CD8-positive, alpha-beta memory T cell (primary cell): Measurements from ENCODE around the gene CSE1L. TPM values are rescaled to one million over a fixed set of nuclear protein-coding genes. Genes with fewer than 3 reads are reported as not detected.
"Not testable (repeated sequence)": the region's sequence is repeated elsewhere in the genome, so short reads cannot be mapped to it uniquely, and the experiment has no call there.

ENCODE experiments used
- CTCF ChIA-PET: fragments of 350-600 bp; sonication (Branson Sonifier 250); formaldehyde crosslinking; loops from one replicate; lab custom pipeline; 2021; ENCODE audit warnings: antibody characterized with exemption; lab: Charles Lee
- POLR2A ChIA-PET: fragments of 350-600 bp; sonication (Branson Sonifier 250); formaldehyde crosslinking; loops from one replicate; lab custom pipeline; 2021; ENCODE audit warnings: antibody characterized with exemption; lab: Charles Lee
- DNase-seq, 5 donors: peaks; one replicate each; pipeline versions ENCODE4 v3.0.0 to v3.0.0-alpha.2; 2020 to 2022; ENCODE audit warnings: mixed read lengths in 1 of 5
- H3K27ac ChIP-seq: one replicate; pipeline ENCODE4 v1.7.0; 2013; ENCODE audit warnings: low read depth, mild to moderate bottlenecking, low read length, moderate library complexity
- H3K27me3 ChIP-seq: 2 replicates; pipeline ENCODE4 v1.7.0; 2013; ENCODE audit warnings: low read length, mild to moderate bottlenecking; ENCODE audit not compliant: insufficient read depth, poor library complexity, severe bottlenecking
- H3K36me3 ChIP-seq: 2 replicates; pipeline ENCODE4 v1.7.0; 2013; ENCODE audit warnings: mild to moderate bottlenecking, low read length, moderate library complexity; ENCODE audit not compliant: insufficient read depth
- H3K4me1 ChIP-seq: 2 replicates; pipeline ENCODE4 v1.7.0; 2013; ENCODE audit warnings: mild to moderate bottlenecking, low read length, moderate library complexity; ENCODE audit not compliant: insufficient read depth
- H3K4me3 ChIP-seq: 2 replicates; pipeline ENCODE4 v1.7.0; 2013; ENCODE audit warnings: mild to moderate bottlenecking, low read length
- H3K9me3 ChIP-seq: 2 replicates; pipeline ENCODE4 v1.7.0; 2013; ENCODE audit warnings: mild to moderate bottlenecking, low read length
- H3K27ac Mint-ChIP-seq, 8 donors: one replicate each; pipeline ENCODE4 v1.8.0; 2020 to 2021; ENCODE audit warnings: mixed read lengths in 8 of 8, mild to moderate bottlenecking in 6 of 8, inconsistent platforms in 3 of 8, moderate library complexity in 3 of 8
- H3K27me3 Mint-ChIP-seq, 2 donors: one replicate each; pipeline ENCODE4 v1.8.0; 2020 to 2021; ENCODE audit warnings: mixed read lengths in 2 of 2, mild to moderate bottlenecking in 1 of 2, moderate library complexity in 1 of 2
- H3K36me3 Mint-ChIP-seq, 3 donors: one replicate each; pipeline ENCODE4 v1.8.0; 2020 to 2021; ENCODE audit warnings: mixed read lengths in 3 of 3, inconsistent platforms in 1 of 3, mild to moderate bottlenecking in 1 of 3
- H3K4me1 Mint-ChIP-seq, 3 donors: one replicate each; pipeline ENCODE4 v1.8.0; 2020 to 2021; ENCODE audit warnings: mixed read lengths in 3 of 3, inconsistent platforms in 1 of 3, mild to moderate bottlenecking in 1 of 3
- H3K4me3 Mint-ChIP-seq, 7 donors: one replicate each; pipeline ENCODE4 v1.8.0; 2020 to 2021; ENCODE audit warnings: mixed read lengths in 7 of 7, mild to moderate bottlenecking in 6 of 7, moderate library complexity in 4 of 7, inconsistent platforms in 2 of 7
- H3K9me3 Mint-ChIP-seq, 5 donors: one replicate each; pipeline ENCODE4 v1.8.0; 2020 to 2022; ENCODE audit warnings: mixed read lengths in 5 of 5, mild to moderate bottlenecking in 3 of 5, moderate library complexity in 2 of 5, inconsistent platforms in 1 of 5
- polyA plus RNA-seq: library from polyadenylated mRNA; unstranded; fragments of 300-500 nt; fragmentation: Illumina TruSeq; gene quantifications from one replicate; pipeline ENCODE4 v1.2.3, GENCODE V29; 2021
- total RNA-seq, 2 experiments: library from RNA; stranded (reverse); gene quantifications; one replicate each; pipeline ENCODE4 v1.2.3, GENCODE V29; 2021

CSE1L gene
- total and polyA plus RNA-seq, 3 experiments from 2014 or later, result 27.6 to 161 (median 158) TPM

GRCh38 chr20:49043000-49043399, 3.1 kb upstream of the CSE1L start:
- CTCF ChIA-PET, result no interaction called here
- H3K27ac Mint-ChIP-seq, result peak overlapping the region in 2 of 8 donors; percentile 48 to 72
- H3K4me3 ChIP-seq, result no peak overlapping the region
- H3K27me3 Mint-ChIP-seq, result no peaks in the 10 kb centered on the region
- no peak for DNase-seq
- no peaks in the 10 kb centered on the region for H3K9me3 Mint-ChIP-seq
- no peaks in the 10 kb centered on the region for H3K9me3 ChIP-seq
- H3K27ac ChIP-seq, result no peak overlapping the region
- peaks cover 0 to 15% (median 0%) of the 10 kb centered on the region in 3 donors for H3K36me3 Mint-ChIP-seq
- POLR2A ChIA-PET, result no interaction called here
- H3K4me1 ChIP-seq, result peaks cover 23% of the 10 kb centered on the region
- peaks cover 22 to 40% (median 31%) of the 10 kb centered on the region in 3 donors for H3K4me1 Mint-ChIP-seq
- H3K36me3 ChIP-seq, result no peaks in the 10 kb centered on the region
- H3K27me3 ChIP-seq, result no peaks in the 10 kb centered on the region
- peak overlapping the region in 2 of 7 donors; percentile 65 to 66 for H3K4me3 Mint-ChIP-seq

GRCh38 chr20:49045440-49046086, 549 bp upstream of the CSE1L start:
- Histone ChIP-seq H3K27ac (peak overlapping the region; percentile 77), H3K36me3 (no peaks in the 10 kb centered on the region), H3K9me3 (no peaks in the 10 kb centered on the region), H3K27me3 (no peaks in the 10 kb centered on the region), H3K4me3 (peak overlapping the region; percentile 80), H3K4me1 (peaks cover 26% of the 10 kb centered on the region)
- H3K9me3 Mint-ChIP-seq, result no peaks in the 10 kb centered on the region
- peaks cover 0 to 24% (median 0%) of the 10 kb centered on the region in 3 donors for H3K36me3 Mint-ChIP-seq
- peaks cover 26 to 44% (median 35%) of the 10 kb centered on the region in 3 donors for H3K4me1 Mint-ChIP-seq
- peak in 3 of 5 donors; percentile 3 to 49 (median 13) for DNase-seq
- ChIA-PET POLR2A (interaction anchor here (0.9 to 2.0 kb wide), 4 partner anchors 8 to 235 kb away, joined by 4 to 9 read pairs (median 4); no protein-coding TSS in a partner anchor), CTCF (interaction anchor here (0.9 to 1.3 kb wide), 3 partner anchors 16 to 425 kb away, joined by 3 to 4 read pairs (median 3); no protein-coding TSS in a partner anchor)
- H3K27me3 Mint-ChIP-seq, result no peaks in the 10 kb centered on the region
- H3K4me3 Mint-ChIP-seq, result peak overlapping the region; percentile 97 to 100 (median 99)
- peak overlapping the region; percentile 96 to 99 (median 98) for H3K27ac Mint-ChIP-seq

- H3K27ac Mint-ChIP-seq, result peak overlapping the region in 3 of 8 donors; percentile 4 to 69 (median 44)
- no peaks in the 10 kb centered on the region for H3K27me3 Mint-ChIP-seq
- Histone ChIP-seq H3K4me1 (peaks cover 49% of the 10 kb centered on the region), H3K27ac (no peak overlapping the region), H3K36me3 (no peaks in the 10 kb centered on the region), H3K9me3 (no peaks in the 10 kb centered on the region), H3K4me3 (no peak overlapping the region), H3K27me3 (no peaks in the 10 kb centered on the region)
- H3K4me3 Mint-ChIP-seq, result no peak overlapping the region
- ChIA-PET CTCF (no interaction called here), POLR2A (no interaction called here)
- H3K36me3 Mint-ChIP-seq, result peaks cover 0 to 49% (median 5%) of the 10 kb centered on the region in 3 donors
- DNase-seq, result no peak
- H3K4me1 Mint-ChIP-seq, result peaks cover 53 to 90% (median 76%) of the 10 kb centered on the region in 3 donors
- H3K9me3 Mint-ChIP-seq, result no peaks in the 10 kb centered on the region
These were observed 6.2 kb downstream of the CSE1L start for GRCh38 chr20:49052334-49052733.

GRCh38 chr20:49054056-49054643, 8.0 kb downstream of the CSE1L start:
- Mint-ChIP-seq H3K4me3 (peak overlapping the region in 5 of 7 donors; percentile 0 to 36 (median 12)), H3K9me3 (no peaks in the 10 kb centered on the region), H3K4me1 (peaks cover 44 to 77% (median 59%) of the 10 kb centered on the region in 3 donors), H3K27me3 (no peaks in the 10 kb centered on the region), H3K27ac (peak overlapping the region in 6 of 8 donors; percentile 2 to 41 (median 23)), H3K36me3 (peaks cover 0 to 53% (median 5%) of the 10 kb centered on the region in 3 donors)
- no peaks in the 10 kb centered on the region for H3K9me3 ChIP-seq
- POLR2A ChIA-PET, result no interaction called here
- no peak for DNase-seq
- CTCF ChIA-PET, result no interaction called here
- H3K27me3 ChIP-seq, result no peaks in the 10 kb centered on the region
- no peak overlapping the region for H3K4me3 ChIP-seq
- no peak overlapping the region for H3K27ac ChIP-seq
- H3K4me1 ChIP-seq, result peaks cover 34% of the 10 kb centered on the region
- H3K36me3 ChIP-seq, result peaks cover 4% of the 10 kb centered on the region

GRCh38 chr20:49063279-49063678, 17.2 kb downstream of the CSE1L start:
- no peaks in the 10 kb centered on the region for H3K9me3 ChIP-seq
- peak overlapping the region in 2 of 8 donors; percentile 6 to 35 for H3K27ac Mint-ChIP-seq
- H3K4me1 ChIP-seq, result no peaks in the 10 kb centered on the region
- peaks cover 5 to 65% (median 7%) of the 10 kb centered on the region in 3 donors for H3K36me3 Mint-ChIP-seq
- H3K36me3 ChIP-seq, result peaks cover 26% of the 10 kb centered on the region
- H3K4me3 ChIP-seq, result no peak overlapping the region
- H3K27ac ChIP-seq, result no peak overlapping the region
- H3K9me3 Mint-ChIP-seq, result no peaks in the 10 kb centered on the region
- CTCF ChIA-PET, result no interaction called here
- POLR2A ChIA-PET, result no interaction called here
- DNase-seq, result no peak
- H3K4me3 Mint-ChIP-seq, result no peak overlapping the region
- no peaks in the 10 kb centered on the region for H3K27me3 ChIP-seq
- H3K27me3 Mint-ChIP-seq, result no peaks in the 10 kb centered on the region
- H3K4me1 Mint-ChIP-seq, result peaks cover 0 to 12% (median 4%) of the 10 kb centered on the region in 3 donors

GRCh38 chr20:49074521-49074920, 28.4 kb downstream of the CSE1L start:
- Histone ChIP-seq H3K4me1 (no peaks in the 10 kb centered on the region), H3K4me3 (no peak overlapping the region), H3K27ac (no peak overlapping the region), H3K9me3 (no peaks in the 10 kb centered on the region), H3K36me3 (peaks cover 55% of the 10 kb centered on the region), H3K27me3 (no peaks in the 10 kb centered on the region)
- H3K27ac Mint-ChIP-seq, result peak overlapping the region in 4 of 8 donors; percentile 0 to 52 (median 22)
- H3K4me1 Mint-ChIP-seq, result peaks cover 0 to 10% (median 3%) of the 10 kb centered on the region in 3 donors
- H3K27me3 Mint-ChIP-seq, result no peaks in the 10 kb centered on the region
- H3K4me3 Mint-ChIP-seq, result no peak overlapping the region
- no peak for DNase-seq
- no peaks in the 10 kb centered on the region for H3K9me3 Mint-ChIP-seq
- H3K36me3 Mint-ChIP-seq, result peaks cover 6 to 86% (median 21%) of the 10 kb centered on the region in 3 donors
- POLR2A ChIA-PET, result no interaction called here
- CTCF ChIA-PET, result no interaction called here

- H3K9me3 Mint-ChIP-seq, result no peaks in the 10 kb centered on the region
- H3K27ac Mint-ChIP-seq, result no peak overlapping the region
- no peaks in the 10 kb centered on the region for H3K4me1 ChIP-seq
- ChIA-PET CTCF (interaction anchor here (0.8 kb wide), 1 partner anchor 22 kb away, joined by 3 read pairs; no protein-coding TSS in a partner anchor), POLR2A (interaction anchor here (0.9 kb wide), 1 partner anchor 32 kb away, joined by 3 read pairs; the partner anchor contains the start of gene CSE1L)
- H3K9me3 ChIP-seq, result no peaks in the 10 kb centered on the region
- peaks cover 38% of the 10 kb centered on the region for H3K36me3 ChIP-seq
- DNase-seq, result no peak
- H3K27ac ChIP-seq, result no peak overlapping the region
- H3K27me3 Mint-ChIP-seq, result no peaks in the 10 kb centered on the region
- peaks cover 0 to 5% (median 0%) of the 10 kb centered on the region in 3 donors for H3K4me1 Mint-ChIP-seq
- no peaks in the 10 kb centered on the region for H3K27me3 ChIP-seq
- H3K4me3 ChIP-seq, result no peak overlapping the region
- peaks cover 6 to 82% (median 20%) of the 10 kb centered on the region in 3 donors for H3K36me3 Mint-ChIP-seq
- H3K4me3 Mint-ChIP-seq, result no peak overlapping the region
These were observed 32.2 kb downstream of the CSE1L start for GRCh38 chr20:49078310-49078709.

- CTCF ChIA-PET, DNase-seq, H3K27me3 ChIP-seq, H3K4me3 Mint-ChIP-seq, H3K4me1 ChIP-seq, H3K9me3 ChIP-seq, H3K27ac Mint-ChIP-seq, H3K27ac ChIP-seq, H3K4me1 Mint-ChIP-seq, POLR2A ChIA-PET, H3K27me3 Mint-ChIP-seq, H3K4me3 ChIP-seq, H3K9me3 Mint-ChIP-seq: not testable (repeated sequence)
- H3K36me3 ChIP-seq, result peaks cover 33% of the 10 kb centered on the region
- H3K36me3 Mint-ChIP-seq, result peaks cover 13 to 83% (median 29%) of the 10 kb centered on the region in 3 donors
These were observed 36.2 kb downstream of the CSE1L start for GRCh38 chr20:49082295-49082694.
